WTC11 (cell line): ENCODE data around the gene MGAT4A. TPM values are rescaled to one million over a fixed set of nuclear protein-coding genes. Genes with fewer than 3 reads are reported as not detected.

ENCODE experiments used
- ATAC-seq: fragments of 200-7000 bp; cut with Tn5 transposase; 2 replicates; pipeline ENCODE4 v1.10.0; 2021; ENCODE audit warnings: mild to moderate bottlenecking, moderate library complexity
- CTCF ChIA-PET: fragments of 300-600 bp; sonication (Branson Sonifier 250); formaldehyde crosslinking; loops from one replicate; lab custom pipeline; 2021; ENCODE audit warnings: antibody characterized with exemption; lab: Charles Lee
- POLR2A ChIA-PET: fragments of 350-600 bp; sonication (Branson Sonifier 250); formaldehyde crosslinking; loops from one replicate; lab custom pipeline; 2021; ENCODE audit warnings: antibody characterized with exemption; lab: Charles Lee
- DNase-seq: peaks from one replicate; pipeline ENCODE4 v3.0.0; 2021; ENCODE audit warnings: low spot score
- H3K27ac Mint-ChIP-seq: 2 replicates; pipeline ENCODE4 v1.8.0; 2021; ENCODE audit warnings: mixed read lengths
- H3K27me3 Mint-ChIP-seq: 2 replicates; pipeline ENCODE4 v1.8.0; 2021; ENCODE audit warnings: low read depth, mild to moderate bottlenecking, moderate library complexity, mixed read lengths
- H3K36me3 Mint-ChIP-seq: 2 replicates; pipeline ENCODE4 v1.8.0; 2021; ENCODE audit warnings: mixed read lengths
- H3K4me1 Mint-ChIP-seq: 2 replicates; pipeline ENCODE4 v1.8.0; 2022; ENCODE audit warnings: mixed read lengths
- H3K4me3 Mint-ChIP-seq: 2 replicates; pipeline ENCODE4 v1.8.0; 2021; ENCODE audit warnings: mild to moderate bottlenecking, moderate library complexity, mixed read lengths
- H3K9me3 Mint-ChIP-seq: 2 replicates; pipeline ENCODE4 v1.8.0; 2021; ENCODE audit warnings: mixed read lengths
- ATF3 ChIP-seq: sonication (generic); formaldehyde crosslinking; conservative IDR thresholded peaks from 2 replicates; pipeline ENCODE4 v1.8.1; 2022; ENCODE audit warnings: mild to moderate bottlenecking, missing genetic modification reagents
- ATF6 ChIP-seq: sonication (generic); formaldehyde crosslinking; IDR thresholded peaks from 2 replicates; pipeline ENCODE4 v1.8.1; 2023; ENCODE audit warnings: mild to moderate bottlenecking, missing genetic modification reagents
- CDX4 ChIP-seq: fragments of 250-450 bp; sonication (Bioruptor Pico); IDR thresholded peaks from 2 replicates; pipeline ENCODE4 v1.9.0; 2021; ENCODE audit warnings: moderate library complexity, mild to moderate bottlenecking, inconsistent platforms, borderline replicate concordance
- E2F5 ChIP-seq: sonication (generic); formaldehyde crosslinking; IDR thresholded peaks from 2 replicates; pipeline ENCODE4 v1.8.1; 2022; ENCODE audit warnings: mild to moderate bottlenecking, moderate library complexity, missing genetic modification reagents
- ELF4 ChIP-seq: sonication (generic); formaldehyde crosslinking; IDR thresholded peaks from 2 replicates; pipeline ENCODE4 v1.8.1; 2022; ENCODE audit warnings: low read depth, mild to moderate bottlenecking, moderate library complexity, missing genetic modification reagents
- ESRRA ChIP-seq: sonication (generic); formaldehyde crosslinking; IDR thresholded peaks from 2 replicates; pipeline ENCODE4 v1.8.1; 2022; ENCODE audit warnings: mild to moderate bottlenecking, missing genetic modification reagents, borderline replicate concordance
- GABPB1 ChIP-seq: sonication (generic); formaldehyde crosslinking; IDR thresholded peaks from 2 replicates; pipeline ENCODE4 v1.8.1; 2023; ENCODE audit warnings: mild to moderate bottlenecking, missing genetic modification reagents
- IRF1 ChIP-seq: sonication (generic); formaldehyde crosslinking; IDR thresholded peaks from 2 replicates; pipeline ENCODE4 v1.8.0; 2023; ENCODE audit warnings: missing genetic modification reagents
- IRF2 ChIP-seq: sonication (generic); formaldehyde crosslinking; IDR thresholded peaks from 2 replicates; pipeline ENCODE4 v1.8.0; 2022; ENCODE audit warnings: low read depth, missing genetic modification reagents, borderline replicate concordance
- JAZF1 ChIP-seq: fragments of 250-450 bp; sonication (Bioruptor Pico); IDR thresholded peaks from 2 replicates; pipeline ENCODE4 v1.9.0; 2021; ENCODE audit warnings: moderate library complexity, mild to moderate bottlenecking, inconsistent platforms
- JUN ChIP-seq: sonication (generic); formaldehyde crosslinking; IDR thresholded peaks from 2 replicates; pipeline ENCODE4 v1.8.0; 2023; ENCODE audit warnings: mild to moderate bottlenecking, missing genetic modification reagents
- KAT7 ChIP-seq: sonication (generic); formaldehyde crosslinking; IDR thresholded peaks from 2 replicates; pipeline ENCODE4 v1.8.1; 2023; ENCODE audit warnings: missing genetic modification reagents, mild to moderate bottlenecking, borderline replicate concordance
- MLX ChIP-seq: sonication (generic); formaldehyde crosslinking; IDR thresholded peaks from 2 replicates; pipeline ENCODE4 v1.8.1; 2023; ENCODE audit warnings: mild to moderate bottlenecking, missing genetic modification reagents, moderate library complexity
- NR3C1 ChIP-seq: sonication (generic); formaldehyde crosslinking; conservative IDR thresholded peaks from 2 replicates; pipeline ENCODE4 v1.8.1; 2023; ENCODE audit warnings: low read depth, mild to moderate bottlenecking, missing genetic modification reagents
- RORB ChIP-seq: fragments of 250-450 bp; sonication (Bioruptor Pico); IDR thresholded peaks from 2 replicates; pipeline ENCODE4 v1.9.0; 2021; ENCODE audit warnings: mild to moderate bottlenecking
- SMAD3 ChIP-seq: sonication (generic); formaldehyde crosslinking; IDR thresholded peaks from 2 replicates; pipeline ENCODE4 v1.8.0; 2022; ENCODE audit warnings: missing genetic modification reagents, mild to moderate bottlenecking, borderline replicate concordance
- SMAD4 ChIP-seq: sonication (generic); formaldehyde crosslinking; IDR thresholded peaks from 2 replicates; pipeline ENCODE4 v1.8.0; 2022; ENCODE audit warnings: mild to moderate bottlenecking, missing genetic modification reagents
- TEAD4 ChIP-seq: sonication (generic); formaldehyde crosslinking; IDR thresholded peaks from 2 replicates; pipeline ENCODE4 v1.8.0; 2022; ENCODE audit warnings: mild to moderate bottlenecking, missing genetic modification reagents
- ZNF138 ChIP-seq: sonication (generic); formaldehyde crosslinking; conservative IDR thresholded peaks from 2 replicates; pipeline ENCODE4 v1.8.1; 2022; ENCODE audit warnings: mild to moderate bottlenecking, moderate library complexity, missing genetic modification reagents
- ZNF281 ChIP-seq: sonication (generic); formaldehyde crosslinking; IDR thresholded peaks from 2 replicates; pipeline ENCODE4 v1.8.0; 2023; ENCODE audit warnings: mild to moderate bottlenecking, missing genetic modification reagents
- ZNF317 ChIP-seq: sonication (generic); formaldehyde crosslinking; IDR thresholded peaks from 2 replicates; pipeline ENCODE4 v1.8.1; 2023; ENCODE audit warnings: low read depth, mild to moderate bottlenecking, moderate library complexity, missing genetic modification reagents, borderline replicate concordance
- total RNA-seq: library from RNA; stranded (reverse); gene quantifications from 3 replicates; pipeline ENCODE4 v1.2.3, GENCODE V29; 2021

The MGAT4A gene
- total RNA-seq, 1 experiment from 2014 or later: 6.7 TPM

GRCh38 chr2:98738304-98738703 lies 7.4 kb upstream of the MGAT4A start:
- DNase-seq (no peak), ATAC-seq (no peak)
- Mint-ChIP-seq H3K27me3 (peaks cover 13% of the 10 kb centered on the region), H3K9me3 (no peaks in the 10 kb centered on the region), H3K27ac (no peak overlapping the region), H3K4me3 (no peak overlapping the region), H3K4me1 (peaks cover 2% of the 10 kb centered on the region; the same call in 1 of the 2 replicates), H3K36me3 (no peaks in the 10 kb centered on the region)
- no peak for TF ChIP-seq ATF3 (CRISPR knock-in tag)
- TF ChIP-seq JAZF1 (CRISPR knock-in tag): no peak
- TF ChIP-seq ATF6: no peak
- TF ChIP-seq NR3C1 (CRISPR knock-in tag): no peak
- TF ChIP-seq JUN: no peak
- TF ChIP-seq ZNF138: no peak
- TF ChIP-seq ESRRA (CRISPR knock-in tag): no peak
- CTCF ChIA-PET: interaction anchor here (1.5 kb wide), 1 partner anchor 8 kb away, joined by 4 read pairs; the partner anchor contains the start of gene MGAT4A
- POLR2A ChIA-PET: no interaction called here

- H3K4me1 Mint-ChIP-seq: peaks cover 2% of the 10 kb centered on the region; the same call in 1 of the 2 replicates
- no peak for TF ChIP-seq ELF4
- no peak for TF ChIP-seq KAT7 (CRISPR knock-in tag)
- TF ChIP-seq IRF1 (CRISPR knock-in tag): no peak
- TF ChIP-seq SMAD3: no peak
- TF ChIP-seq, all 79 proteins: peak for 0
- Mint-ChIP-seq H3K9me3 (no peaks in the 10 kb centered on the region), H3K4me3 (no peak overlapping the region), H3K27ac (no peak overlapping the region), H3K27me3 (peaks cover 18% of the 10 kb centered on the region), H3K36me3 (no peaks in the 10 kb centered on the region)
- no peak for ATAC-seq
- DNase-seq: no peak
- CTCF ChIA-PET: no interaction called here
- POLR2A ChIA-PET: no interaction called here
Measured at GRCh38 chr2:98737848-98738247, 6.9 kb upstream of the MGAT4A start.

GRCh38 chr2:98736464-98736889 lies 5.5 kb upstream of the MGAT4A start:
- ChIA-PET CTCF (no interaction called here), POLR2A (no interaction called here)
- Mint-ChIP-seq H3K27me3 (peaks cover 32% of the 10 kb centered on the region), H3K36me3 (no peaks in the 10 kb centered on the region), H3K4me1 (peaks cover 10% of the 10 kb centered on the region), H3K4me3 (no peak overlapping the region), H3K27ac (no peak overlapping the region), H3K9me3 (peaks cover 3% of the 10 kb centered on the region; the same call in 1 of the 2 replicates)
- TF ChIP-seq MLX (CRISPR knock-in tag) (no peak), JUN (no peak), RORB (no peak), E2F5 (CRISPR knock-in tag) (no peak), ESRRA (CRISPR knock-in tag) (no peak), ZNF317 (no peak), SMAD4 (CRISPR knock-in tag) (no peak), TEAD4 (CRISPR knock-in tag) (no peak), GABPB1 (CRISPR knock-in tag) (no peak), ZNF281 (CRISPR knock-in tag) (no peak), CDX4 (CRISPR knock-in tag) (no peak), JAZF1 (CRISPR knock-in tag) (no peak), IRF2 (CRISPR knock-in tag) (no peak)
- no peak for DNase-seq
- no peak for ATAC-seq
